ENCODE results near the gene SIN3A. TPM values are rescaled to one million over a fixed set of nuclear protein-coding genes. Genes with fewer than 3 reads are reported as not detected.
"Not testable (repeated sequence)": the region's sequence is repeated elsewhere in the genome, so short reads cannot be mapped to it uniquely, and the experiment has no call there.

Gene SIN3A
- polyA plus RNA-seq, 6 donors from 2014 or later: 14.2 to 21.4 (median 15.5) TPM

DNA sequence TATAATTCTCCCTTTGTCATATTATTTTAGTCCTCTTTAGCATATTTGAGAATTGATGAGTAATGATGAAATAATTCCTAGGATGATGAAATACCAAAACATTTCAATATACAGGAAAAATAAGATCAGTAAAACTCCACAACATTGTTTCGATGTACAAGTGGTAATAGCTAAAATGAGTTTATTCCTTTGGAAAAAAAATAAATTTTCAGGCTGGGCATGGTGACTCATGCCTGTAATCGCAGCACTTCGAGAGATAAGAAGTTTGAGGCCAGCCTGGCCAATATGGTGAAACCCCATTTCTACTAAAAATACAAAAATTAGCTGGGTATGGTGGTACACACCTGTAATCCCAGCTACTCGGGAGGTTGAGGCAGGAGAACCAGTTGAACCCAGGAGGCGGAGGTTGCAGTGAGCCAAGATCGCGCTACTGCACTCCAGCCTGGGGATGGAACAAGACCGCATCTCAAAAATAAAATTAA is 7.5 kb downstream of the SIN3A start:
- H3K27ac Mint-ChIP-seq; DNase-seq; H3K27me3 Mint-ChIP-seq; H3K36me3 Mint-ChIP-seq; ATAC-seq (ENCODE audit: low read depth in 2 of 2); H3K9me3 Mint-ChIP-seq; H3K4me3 Mint-ChIP-seq: not testable (repeated sequence)
- H3K4me1 Mint-ChIP-seq: peaks cover 30 to 57% (median 42%) of the 10 kb centered on the region in 3 donors

DNA sequence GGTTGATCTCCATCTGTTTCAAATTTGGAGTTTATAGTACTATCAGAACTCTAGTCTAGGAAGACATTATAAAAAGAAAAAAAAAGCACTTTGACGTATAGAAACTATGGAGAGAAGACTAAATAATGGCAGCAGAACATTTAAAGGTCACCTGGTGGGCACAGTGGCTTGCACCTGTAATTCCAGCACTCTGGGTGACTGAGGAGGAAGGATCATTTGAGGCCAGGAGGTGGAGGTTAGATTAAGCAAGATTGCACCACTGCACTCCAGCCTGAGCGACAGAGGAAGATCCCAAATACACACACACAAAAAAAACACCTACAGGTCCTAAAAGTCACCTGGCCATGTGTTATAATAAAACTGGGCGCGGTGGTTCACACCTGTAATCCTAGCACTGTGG is 13.8 kb downstream of the SIN3A start:
- H3K4me3 Mint-ChIP-seq: no peak overlapping the region
- ATAC-seq (ENCODE audit: low read depth in 2 of 2): no peak
- H3K4me1 Mint-ChIP-seq: peaks cover 32 to 50% (median 48%) of the 10 kb centered on the region in 3 donors

DNA sequence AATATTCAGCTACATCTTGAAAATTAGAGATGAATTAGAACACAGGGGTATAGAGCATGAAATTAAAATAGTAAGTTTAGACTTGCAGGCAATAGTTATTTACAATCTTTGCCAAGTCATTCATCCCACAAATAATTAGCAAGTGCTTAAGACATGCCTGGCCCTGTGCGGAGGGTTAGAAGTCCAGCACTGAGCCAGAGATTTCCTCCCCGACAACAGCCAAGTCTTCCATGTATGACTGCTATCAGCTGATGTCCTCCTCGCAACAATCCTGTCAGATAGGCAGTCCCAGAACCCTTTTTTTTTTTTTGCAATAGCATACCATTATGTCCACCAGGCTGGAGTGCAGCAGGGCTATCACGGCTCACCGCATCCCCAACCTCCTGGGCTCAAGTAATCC is 14.6 kb downstream of the SIN3A start:
- H3K27ac Mint-ChIP-seq: peak overlapping the region in 1 of 6 donors; percentile 30
- H3K4me3 Mint-ChIP-seq: no peak overlapping the region
- H3K27me3 Mint-ChIP-seq: no peaks in the 10 kb centered on the region
- H3K36me3 Mint-ChIP-seq: peaks cover 0 to 8% of the 10 kb centered on the region in 2 donors
- H3K4me1 Mint-ChIP-seq: peaks cover 32 to 53% (median 48%) of the 10 kb centered on the region in 3 donors
- no peaks in the 10 kb centered on the region for H3K9me3 Mint-ChIP-seq
- no peak for ATAC-seq (ENCODE audit: low read depth in 2 of 2)
- DNase-seq: no peak

More for the DNA sequence above, 13.8 kb downstream of the SIN3A start:
- H3K36me3 Mint-ChIP-seq: peaks cover 0 to 8% of the 10 kb centered on the region in 2 donors
- peak overlapping the region in 1 of 6 donors; percentile 19 for H3K27ac Mint-ChIP-seq
- no peak for DNase-seq
- no peaks in the 10 kb centered on the region for H3K27me3 Mint-ChIP-seq
- no peaks in the 10 kb centered on the region for H3K9me3 Mint-ChIP-seq

DNA sequence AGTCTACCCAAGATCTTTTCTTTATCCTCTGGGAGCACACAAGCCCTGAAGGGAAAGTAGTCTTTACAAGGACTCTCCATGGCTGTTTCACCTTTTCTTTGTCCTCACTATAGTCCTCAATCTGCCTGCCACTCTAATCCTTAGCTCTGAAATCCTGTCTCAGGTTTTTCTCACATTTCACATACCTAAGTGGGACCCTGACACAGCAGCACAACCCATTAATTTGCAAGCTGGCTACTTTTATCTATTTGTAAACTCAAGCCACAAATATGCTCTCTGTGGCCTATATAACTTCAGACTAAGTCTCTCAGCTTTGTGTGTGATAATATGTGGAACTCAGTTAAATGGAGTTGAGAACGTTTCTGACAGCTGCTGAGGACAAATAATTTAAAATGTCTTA is 19.8 kb downstream of the SIN3A start:
- Mint-ChIP-seq H3K4me1 (peaks cover 17 to 40% (median 31%) of the 10 kb centered on the region in 3 donors), H3K9me3 (no peaks in the 10 kb centered on the region), H3K27me3 (no peaks in the 10 kb centered on the region), H3K4me3 (no peak overlapping the region), H3K27ac (peak overlapping the region in 4 of 6 donors; percentile 15 to 60 (median 48)), H3K36me3 (peaks cover 6 to 15% of the 10 kb centered on the region in 2 donors)
- ATAC-seq (ENCODE audit: low read depth in 2 of 2): no peak
- DNase-seq: no peak

DNA sequence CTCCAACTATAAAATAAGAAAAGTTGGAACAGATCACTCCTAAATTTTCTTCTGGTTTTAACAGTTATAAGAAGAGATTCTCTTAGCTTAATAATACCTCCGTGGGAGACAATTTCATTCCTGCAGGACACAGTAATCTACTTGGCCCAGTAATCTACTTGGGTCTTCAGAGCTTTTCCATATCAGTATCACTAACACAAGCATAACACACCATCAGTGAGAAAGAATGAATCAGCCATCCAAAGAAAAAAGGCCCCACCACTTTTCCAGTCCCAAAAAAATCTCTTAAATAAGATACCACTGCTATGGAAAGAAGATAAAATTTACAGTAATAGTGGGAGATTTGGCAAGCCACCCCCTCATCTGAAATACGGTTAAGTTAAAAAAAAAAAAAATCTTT is 20.2 kb downstream of the SIN3A start:
- Mint-ChIP-seq H3K9me3 (no peaks in the 10 kb centered on the region), H3K27ac (peak overlapping the region in 1 of 6 donors; percentile 60), H3K4me3 (no peak overlapping the region), H3K36me3 (peaks cover 6 to 15% of the 10 kb centered on the region in 2 donors), H3K4me1 (peaks cover 14 to 36% (median 27%) of the 10 kb centered on the region in 3 donors), H3K27me3 (no peaks in the 10 kb centered on the region)
- no peak for ATAC-seq (ENCODE audit: low read depth in 2 of 2)
- DNase-seq: no peak

DNA sequence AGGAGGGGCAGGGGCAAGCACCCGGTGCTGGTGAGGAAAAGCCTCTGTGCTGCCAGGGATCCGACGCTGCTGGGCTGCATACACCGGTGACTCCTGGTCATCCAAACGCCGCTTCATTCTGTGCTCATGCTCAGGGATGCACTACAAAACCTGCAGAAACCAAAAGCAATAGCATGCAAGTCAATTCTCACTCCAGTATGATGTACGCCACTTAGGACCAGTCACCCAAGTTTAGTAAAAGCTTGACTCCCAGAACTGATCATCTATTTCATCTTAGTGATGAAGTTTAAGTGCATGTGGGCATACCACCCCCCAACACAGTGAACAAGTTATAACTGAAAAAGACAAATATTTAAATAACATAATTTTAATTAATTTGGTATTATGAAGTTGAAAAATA is 21.2 kb downstream of the SIN3A start:
- peaks cover 11 to 15% of the 10 kb centered on the region in 2 donors for H3K36me3 Mint-ChIP-seq
- no peaks in the 10 kb centered on the region for H3K27me3 Mint-ChIP-seq
- no peak overlapping the region for H3K4me3 Mint-ChIP-seq
- peaks cover 10 to 32% (median 19%) of the 10 kb centered on the region in 3 donors for H3K4me1 Mint-ChIP-seq
- no peak overlapping the region for H3K27ac Mint-ChIP-seq
- DNase-seq (no peak), ATAC-seq (ENCODE audit: low read depth in 2 of 2) (no peak)
- H3K9me3 Mint-ChIP-seq: no peaks in the 10 kb centered on the region

DNA sequence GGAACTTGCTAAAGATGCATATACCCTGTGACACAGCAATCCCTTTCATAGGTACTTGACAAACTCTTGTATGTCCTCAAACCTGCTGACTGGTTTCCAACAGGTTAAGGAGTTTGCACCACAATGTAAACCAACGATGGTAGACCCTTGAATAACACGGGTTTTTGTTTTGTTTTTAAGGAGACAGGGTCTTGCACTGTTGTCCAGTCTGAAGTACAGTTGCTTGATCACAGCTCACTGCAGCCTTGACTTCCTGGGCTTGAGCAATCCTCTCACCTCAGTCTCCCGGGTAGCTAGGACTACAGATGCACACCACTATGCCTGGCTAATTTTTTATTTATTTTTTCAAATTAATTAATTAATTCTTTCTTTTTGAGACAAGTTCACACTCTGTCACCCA is 23.3 kb downstream of the SIN3A start:
- ATAC-seq (ENCODE audit: low read depth in 2 of 2) (no peak), DNase-seq (no peak)
- Mint-ChIP-seq H3K4me1 (peaks cover under 1 to 22% (median 9%) of the 10 kb centered on the region in 3 donors), H3K27ac (no peak overlapping the region), H3K9me3 (no peaks in the 10 kb centered on the region), H3K4me3 (no peak overlapping the region), H3K36me3 (peaks cover 7 to 11% of the 10 kb centered on the region in 2 donors), H3K27me3 (no peaks in the 10 kb centered on the region)

DNA sequence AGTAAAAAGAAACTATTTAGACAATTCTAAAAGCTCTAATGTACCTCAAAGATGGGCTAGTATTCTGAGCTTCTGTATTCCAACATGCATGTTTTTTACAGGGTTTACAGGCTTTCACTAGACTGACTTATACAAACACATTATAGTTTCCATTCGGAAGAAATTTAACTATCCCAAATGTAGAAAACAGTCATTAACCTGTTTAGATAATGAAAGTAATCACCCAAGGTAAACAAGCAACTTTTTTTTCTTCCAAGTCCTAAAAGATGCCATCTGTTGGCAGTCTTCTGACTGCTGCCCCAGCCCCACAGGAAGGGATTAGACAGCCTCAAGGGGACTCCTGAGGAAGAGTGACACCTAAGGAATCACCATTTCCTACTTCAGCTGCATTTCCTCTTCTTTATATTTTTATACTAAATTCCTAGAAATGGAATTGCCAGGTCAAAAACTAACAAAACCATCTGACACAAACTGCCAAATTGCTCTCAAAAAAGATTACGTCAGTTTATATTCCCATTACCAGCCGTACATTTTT is 25.5 kb downstream of the SIN3A start:
- Mint-ChIP-seq H3K9me3 (no peaks in the 10 kb centered on the region), H3K4me3 (no peak overlapping the region), H3K36me3 (peaks cover 7 to 11% of the 10 kb centered on the region in 2 donors), H3K27me3 (no peaks in the 10 kb centered on the region), H3K27ac (no peak overlapping the region), H3K4me1 (peaks cover 0 to 16% (median 5%) of the 10 kb centered on the region in 3 donors)
- DNase-seq: no peak
- ATAC-seq (ENCODE audit: low read depth in 2 of 2): no peak

DNA sequence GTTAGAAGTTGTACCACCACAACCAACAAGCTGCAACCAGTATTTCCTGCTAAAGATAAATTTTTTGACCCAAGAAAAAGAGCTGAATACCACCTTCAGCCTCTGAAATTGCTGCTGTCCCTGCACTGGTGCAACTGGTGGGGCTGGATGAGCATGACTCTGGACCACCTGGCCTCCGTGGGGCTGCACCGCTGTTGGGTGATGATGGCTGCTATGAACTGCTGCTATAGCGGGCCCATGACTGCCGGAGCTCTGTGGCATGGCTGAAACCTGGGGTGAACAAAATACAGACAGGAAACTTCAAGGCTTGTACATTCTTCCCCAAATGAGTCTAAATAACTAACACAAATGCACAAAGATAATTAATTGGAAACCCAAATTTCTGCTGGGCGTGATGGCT is 28.9 kb downstream of the SIN3A start:
- Mint-ChIP-seq H3K9me3 (no peaks in the 10 kb centered on the region), H3K27ac (peak overlapping the region in 1 of 6 donors; percentile 36), H3K4me3 (no peak overlapping the region), H3K36me3 (peaks cover 0 to 9% of the 10 kb centered on the region in 2 donors), H3K4me1 (peaks cover 0 to 11% (median 0%) of the 10 kb centered on the region in 3 donors), H3K27me3 (no peaks in the 10 kb centered on the region)
- ATAC-seq (ENCODE audit: low read depth in 2 of 2) (no peak), DNase-seq (no peak)

DNA sequence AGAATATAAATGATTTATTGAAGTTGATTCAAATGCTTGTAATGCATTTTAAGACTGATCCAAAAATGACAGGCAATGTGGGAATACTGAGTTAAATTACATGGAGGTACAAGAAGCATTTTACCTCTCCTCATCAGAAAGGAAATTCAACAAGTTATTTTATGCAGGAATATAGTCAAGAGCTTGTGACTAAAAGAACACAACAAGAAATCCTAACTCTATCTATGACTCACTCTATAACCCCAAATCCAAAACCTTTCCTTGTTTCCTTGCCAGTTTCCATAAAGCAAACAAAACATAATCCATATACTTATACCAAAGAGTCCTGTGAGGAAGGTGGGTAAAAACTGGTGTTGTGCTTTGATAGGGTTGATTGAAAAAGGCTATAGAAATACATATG is 30.8 kb downstream of the SIN3A start:
- Mint-ChIP-seq H3K27me3 (no peaks in the 10 kb centered on the region), H3K4me1 (peaks cover 0 to 16% (median 0%) of the 10 kb centered on the region in 3 donors), H3K9me3 (no peaks in the 10 kb centered on the region), H3K27ac (no peak overlapping the region), H3K4me3 (no peak overlapping the region), H3K36me3 (peaks cover 0 to 8% of the 10 kb centered on the region in 2 donors)
- DNase-seq (no peak), ATAC-seq (ENCODE audit: low read depth in 2 of 2) (no peak)

DNA sequence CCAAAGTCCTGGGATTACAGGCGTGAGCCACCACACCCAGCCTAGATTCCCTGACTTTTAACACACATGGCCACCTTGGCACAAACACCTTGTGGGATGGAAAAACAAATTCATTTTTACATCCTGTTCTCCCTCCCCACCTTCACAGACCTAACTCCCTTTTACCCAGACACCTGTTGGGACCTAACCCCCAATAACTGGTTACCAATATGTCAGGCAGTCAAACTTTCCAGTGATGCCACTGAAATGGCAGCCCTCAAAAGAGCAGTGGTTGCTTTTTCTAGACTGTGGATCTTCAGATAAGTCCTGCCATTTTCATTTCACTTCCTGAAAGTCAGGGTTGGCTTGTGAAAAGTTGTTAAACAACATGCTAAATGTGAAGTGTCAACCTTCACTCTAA is 34.9 kb downstream of the SIN3A start:
- peaks cover 2 to 9% of the 10 kb centered on the region in 2 donors for H3K36me3 Mint-ChIP-seq

DNA sequence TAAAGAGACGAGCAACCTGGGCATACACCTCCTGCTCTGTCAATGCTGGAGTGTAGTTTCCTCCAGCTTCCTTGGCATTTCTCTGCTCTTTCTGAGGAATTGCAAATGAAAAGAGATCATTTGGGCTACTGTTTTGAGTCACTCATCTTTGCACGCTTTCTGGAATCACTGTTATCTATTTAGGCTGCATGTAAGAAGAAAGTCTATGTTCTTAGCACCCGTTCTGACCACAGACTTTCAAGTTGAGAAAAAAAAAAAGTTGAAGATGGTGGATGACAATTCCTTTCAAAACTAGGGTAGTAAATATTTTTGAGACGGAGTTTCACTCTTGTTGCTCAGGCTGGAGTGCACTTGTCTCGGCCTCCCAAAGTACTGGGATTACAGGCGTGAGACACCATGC is 41.3 kb downstream of the SIN3A start:
- H3K4me1 Mint-ChIP-seq: peaks cover 0 to 7% (median 0%) of the 10 kb centered on the region in 3 donors
- no peak for DNase-seq
- no peaks in the 10 kb centered on the region for H3K27me3 Mint-ChIP-seq
- H3K4me3 Mint-ChIP-seq: peak overlapping the region in 1 of 8 donors; percentile 31
- ATAC-seq (ENCODE audit: low read depth in 2 of 2): no peak
- peaks cover 20 to 40% of the 10 kb centered on the region in 2 donors for H3K36me3 Mint-ChIP-seq
- no peaks in the 10 kb centered on the region for H3K9me3 Mint-ChIP-seq
- peak overlapping the region in 1 of 6 donors; percentile 30 for H3K27ac Mint-ChIP-seq

More for the DNA sequence above, 34.9 kb downstream of the SIN3A start:
- no peaks in the 10 kb centered on the region for H3K27me3 Mint-ChIP-seq
- no peaks in the 10 kb centered on the region for H3K9me3 Mint-ChIP-seq
- peaks cover 0 to 8% (median 5%) of the 10 kb centered on the region in 3 donors for H3K4me1 Mint-ChIP-seq
- DNase-seq (no peak), ATAC-seq (ENCODE audit: low read depth in 2 of 2) (no peak)
- peak overlapping the region in 4 of 6 donors; percentile 15 to 54 (median 42) for H3K27ac Mint-ChIP-seq
- no peak overlapping the region for H3K4me3 Mint-ChIP-seq

DNA sequence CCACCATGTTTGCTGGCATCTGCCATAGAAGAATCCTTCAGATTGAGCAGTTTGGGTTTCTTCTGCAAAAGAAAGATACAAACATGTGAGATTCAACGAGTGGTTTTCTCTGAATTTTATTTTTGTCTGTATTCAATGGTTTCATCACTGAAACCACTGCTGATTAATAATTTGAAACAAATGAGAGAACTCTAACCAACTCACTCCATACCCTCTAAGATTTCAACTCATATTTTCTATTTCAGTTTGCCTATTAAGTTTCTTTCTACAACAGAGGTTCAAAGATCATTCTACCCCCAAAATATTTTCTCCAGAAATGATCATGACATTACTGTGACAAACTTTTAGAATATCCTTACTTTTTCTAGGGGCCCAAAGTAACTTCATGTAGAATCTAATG is 44.4 kb downstream of the SIN3A start:
- no peak for DNase-seq

DNA sequence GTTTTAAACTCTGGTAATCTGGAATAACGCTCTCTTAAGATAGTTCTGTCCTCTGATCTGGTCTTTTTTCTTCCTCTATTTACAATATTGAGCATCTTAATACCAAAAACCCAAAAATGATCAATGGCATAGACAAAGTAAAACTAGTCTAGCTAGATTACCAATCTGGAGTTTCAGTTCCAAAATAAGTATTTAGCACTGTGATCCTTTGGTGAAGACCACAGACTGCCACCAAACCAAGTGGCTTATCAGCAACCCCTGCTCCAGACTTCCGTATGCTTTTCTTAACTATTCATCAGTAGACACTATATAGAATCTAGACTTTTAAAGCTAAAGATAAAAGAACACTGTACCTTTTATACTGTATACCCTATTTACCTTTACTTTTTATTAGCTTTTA is 47.6 kb downstream of the SIN3A start:
- Mint-ChIP-seq H3K4me3 (no peak overlapping the region), H3K27ac (peak overlapping the region in 2 of 6 donors; percentile 53 to 83), H3K36me3 (peaks cover 14 to 25% of the 10 kb centered on the region in 2 donors), H3K9me3 (no peaks in the 10 kb centered on the region), H3K4me1 (peaks cover 0 to 5% (median 0%) of the 10 kb centered on the region in 3 donors), H3K27me3 (no peaks in the 10 kb centered on the region)
- no peak for ATAC-seq (ENCODE audit: low read depth in 2 of 2)
- no peak for DNase-seq

More for the DNA sequence above, 44.4 kb downstream of the SIN3A start:
- peaks cover 20 to 40% of the 10 kb centered on the region in 2 donors for H3K36me3 Mint-ChIP-seq
- no peak overlapping the region for H3K4me3 Mint-ChIP-seq
- peak overlapping the region in 1 of 6 donors; percentile 77 for H3K27ac Mint-ChIP-seq
- no peak for ATAC-seq (ENCODE audit: low read depth in 2 of 2)
- H3K4me1 Mint-ChIP-seq: peaks cover 0 to 5% (median 0%) of the 10 kb centered on the region in 3 donors
- H3K27me3 Mint-ChIP-seq: no peaks in the 10 kb centered on the region
- no peaks in the 10 kb centered on the region for H3K9me3 Mint-ChIP-seq
